Erythroblast (primary cell): ENCODE measurements around the gene DLG2.

Source experiments
- GATA1 ChIP-seq: IDR thresholded peaks from 2 replicates; pipeline ENCODE4 v1.6.1; 2011; ENCODE audit warnings: low read depth, mild to moderate bottlenecking, control low read depth, low read length, moderate library complexity
- POLR2A ChIP-seq: IDR thresholded peaks from 2 replicates; pipeline ENCODE4 v1.6.1; 2011; ENCODE audit warnings: mild to moderate bottlenecking, low read length

DNA sequence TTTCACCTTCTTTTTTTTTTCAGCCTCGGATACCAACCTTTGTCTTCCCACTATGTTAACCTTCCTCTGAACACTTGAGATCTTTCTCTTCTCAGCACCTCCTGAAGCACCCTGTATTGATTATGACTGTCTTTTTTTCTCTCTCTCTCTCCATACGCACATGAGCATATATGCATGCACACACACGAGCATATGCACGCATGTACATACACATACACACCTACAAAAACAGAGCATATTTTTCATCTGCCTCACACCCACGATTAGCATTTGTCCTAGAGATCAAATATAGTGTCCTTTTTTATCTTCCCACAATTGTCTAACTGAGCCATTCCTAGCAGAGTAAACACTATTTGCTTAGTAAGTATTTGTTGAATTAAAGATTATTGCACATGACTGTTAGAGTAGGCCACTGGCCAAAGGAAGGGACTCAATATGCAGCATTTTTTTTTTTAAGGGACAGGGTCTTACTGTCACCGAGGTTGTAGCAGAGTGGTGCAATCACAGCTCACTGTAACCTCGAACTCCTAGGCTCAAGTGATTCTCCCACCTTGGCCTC is 1718.8 kb downstream of the DLG2 start:
- TF ChIP-seq POLR2A (no peak), GATA1 (no peak)
